ENCODE measurements around the gene AMDHD2.
A peak's percentile ranks its signal among the peaks of the same experiment; 100 is the strongest.

AMDHD2 gene

GRCh38 chr16:2500430-2500917 is 19.7 kb upstream of the AMDHD2 start:
- no peak for DNase-seq

DNA sequence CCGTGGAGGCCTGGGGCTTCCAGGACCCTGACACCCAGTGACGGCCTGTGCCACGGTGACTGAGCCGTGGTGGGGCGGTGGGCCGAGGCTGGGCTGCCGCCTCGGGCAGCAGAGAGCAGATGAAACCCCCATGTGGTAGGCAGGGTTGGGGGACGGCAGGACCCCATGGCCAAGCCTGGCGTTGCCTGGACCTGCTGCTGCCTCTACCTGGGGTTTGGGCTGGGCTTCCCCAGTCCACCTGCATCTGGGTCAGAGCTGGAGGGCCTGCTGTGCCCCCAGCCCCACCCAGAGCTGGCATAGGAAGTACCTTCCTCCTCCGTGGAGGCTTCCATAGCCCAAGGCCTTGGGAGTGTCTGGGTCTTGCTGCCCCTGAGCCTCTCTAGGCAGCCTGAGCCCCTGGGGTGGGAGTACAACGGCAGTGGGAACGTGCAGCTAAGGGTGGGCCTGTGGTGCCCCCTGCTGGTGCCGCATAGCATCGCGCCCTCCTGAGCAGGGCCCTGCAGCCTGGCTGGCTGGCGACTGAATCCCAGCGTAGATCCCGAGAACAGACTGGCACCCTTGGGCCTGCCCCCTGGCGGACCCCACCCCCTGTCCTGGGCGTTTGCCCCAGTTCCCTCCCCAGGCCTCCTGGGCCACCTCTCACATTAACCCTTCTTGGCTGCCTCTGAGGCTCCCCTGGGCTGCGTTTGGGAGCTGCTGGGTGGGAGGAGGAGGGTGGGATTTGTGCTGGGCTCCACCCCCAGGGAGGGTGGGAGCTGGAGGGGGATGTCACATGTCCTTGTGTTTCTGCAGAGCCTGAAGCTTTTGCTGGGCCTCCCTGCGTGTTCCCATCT is 19.0 kb upstream of the AMDHD2 start:
- peak; percentile 68 for DNase-seq

DNA sequence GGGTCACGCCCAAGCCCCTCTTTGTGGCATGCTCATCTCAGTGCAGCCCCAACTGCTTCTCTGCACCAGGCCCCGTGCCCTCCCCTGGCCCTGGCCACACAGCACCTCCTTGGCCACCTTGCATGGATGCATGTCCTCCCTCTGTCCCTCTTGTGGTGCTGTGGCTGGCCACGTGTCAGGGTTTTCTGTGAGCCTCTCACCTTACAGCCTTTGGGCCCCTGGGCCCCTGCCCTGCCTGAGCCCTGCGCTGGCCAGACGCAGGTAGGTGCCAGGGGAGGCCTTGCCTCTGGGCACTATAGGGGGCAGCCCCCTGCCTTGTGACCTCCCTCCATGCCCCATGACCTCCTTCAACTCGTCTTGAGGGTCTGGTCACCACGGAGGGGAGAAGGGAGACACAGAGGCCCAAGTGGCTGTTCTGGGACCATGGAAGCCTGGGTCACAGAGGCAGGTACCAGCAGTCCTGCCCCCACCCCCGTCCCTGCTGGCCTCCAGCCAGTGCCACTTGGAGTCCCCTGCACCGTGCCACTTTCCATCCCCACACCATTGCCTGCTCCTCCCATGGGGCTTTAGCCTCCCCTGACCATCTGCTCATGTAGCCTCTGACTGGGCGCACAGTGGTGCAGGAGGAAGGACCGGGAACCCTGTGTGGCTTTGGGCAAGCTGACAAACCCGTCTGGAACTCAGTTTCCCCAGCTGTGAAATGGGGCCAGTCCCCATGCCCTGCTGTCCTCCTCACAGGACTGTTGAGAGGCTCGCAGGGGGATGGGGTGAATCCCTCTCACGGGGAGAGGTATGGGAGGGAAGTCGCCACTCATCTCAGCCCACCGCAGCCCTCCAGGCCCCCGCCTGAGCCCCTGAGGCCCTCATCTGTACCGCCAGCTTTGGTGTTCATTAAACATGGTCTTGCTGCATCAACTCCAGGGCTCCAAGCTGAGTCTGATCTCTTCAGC is 17.9 kb upstream of the AMDHD2 start:
- DNase-seq, result no peak

DNA sequence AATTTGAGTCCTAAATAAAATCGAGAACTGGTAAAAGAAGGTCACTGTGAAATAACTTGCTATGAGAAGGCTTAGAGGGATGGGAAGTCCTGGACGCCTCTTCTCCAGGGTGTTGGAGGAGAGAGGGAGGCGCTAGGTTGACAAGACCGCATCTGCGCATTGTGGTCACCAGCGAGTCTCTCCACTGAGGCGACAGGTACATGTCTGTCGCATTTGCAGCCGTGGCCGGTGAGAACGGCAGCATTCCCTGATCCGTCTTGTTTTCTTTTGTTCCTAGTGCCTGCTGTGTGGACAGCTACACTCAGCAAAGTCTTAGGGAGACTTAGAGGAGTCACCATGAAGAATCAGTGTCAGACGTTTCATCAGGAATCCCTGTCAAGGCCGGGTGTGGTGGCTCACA is 14.5 kb upstream of the AMDHD2 start:
- no peak for DNase-seq

DNA sequence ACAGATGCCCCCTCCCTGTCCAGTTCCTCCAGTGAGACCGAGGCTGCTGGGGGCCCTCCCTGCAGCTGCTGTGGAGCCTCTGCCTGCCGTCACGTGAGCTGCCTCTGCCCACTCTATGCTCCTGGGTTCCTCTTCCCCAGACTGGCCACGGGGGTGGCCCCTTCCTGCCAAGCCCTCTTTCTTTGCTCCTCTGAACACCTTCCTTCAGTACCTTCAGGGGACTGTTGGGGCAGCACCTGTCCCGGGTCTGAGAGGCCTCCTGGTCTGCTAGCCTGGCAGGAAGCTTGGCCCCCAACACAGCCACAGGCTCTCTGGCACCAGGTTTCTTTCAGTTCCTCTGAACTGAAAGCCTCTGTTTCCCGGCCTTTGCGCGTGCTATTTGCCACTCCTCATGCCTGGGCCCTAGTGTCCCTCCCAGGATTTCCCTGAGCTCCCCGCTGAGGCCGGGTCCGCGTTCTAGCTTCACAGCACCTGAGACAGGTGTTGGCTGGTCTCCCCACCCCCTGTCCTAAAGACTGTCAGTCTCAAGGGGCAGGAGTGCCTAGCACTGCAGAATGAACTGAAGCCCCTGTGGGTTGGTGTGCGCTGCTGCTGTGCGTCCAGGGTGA is 13.0 kb upstream of the AMDHD2 start:
- DNase-seq, result no peak

GRCh38 chr16:2507665-2508064 is 12.5 kb upstream of the AMDHD2 start:
- DNase-seq, result no peak

DNA sequence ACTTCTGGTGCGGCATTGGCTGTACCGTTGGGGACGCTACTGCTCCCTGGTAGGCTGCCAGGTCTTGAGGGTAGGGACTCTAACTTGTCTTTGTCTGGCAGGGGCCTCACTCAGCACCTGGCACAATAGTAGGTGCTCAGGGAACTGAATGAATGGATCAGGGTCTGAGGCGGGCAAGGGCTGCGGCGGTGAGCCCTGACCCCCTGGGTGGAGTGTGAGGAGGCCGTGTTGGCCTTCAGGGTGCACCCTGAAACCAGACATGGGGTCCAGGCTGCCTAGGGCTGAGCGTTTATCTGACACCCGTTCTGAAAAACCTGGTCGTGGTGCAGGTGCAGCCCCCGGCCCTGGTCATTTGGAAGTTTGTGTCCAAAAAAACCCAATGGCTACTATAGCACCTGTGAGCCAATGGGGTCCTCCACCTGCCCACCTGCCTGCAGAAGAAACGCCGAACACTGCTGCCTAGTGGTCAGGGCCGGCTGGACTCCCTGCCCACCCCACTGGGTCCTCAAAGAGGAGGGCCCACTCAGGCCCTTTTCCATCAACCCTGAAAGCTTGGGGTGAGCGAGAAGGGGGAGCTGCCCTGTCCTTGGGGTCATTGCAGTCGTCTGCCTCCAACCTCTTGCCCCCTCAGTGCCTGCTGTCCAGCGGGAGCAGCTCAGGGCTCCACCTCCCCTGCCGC is 11.3 kb upstream of the AMDHD2 start:
- DNase-seq, result no peak

DNA sequence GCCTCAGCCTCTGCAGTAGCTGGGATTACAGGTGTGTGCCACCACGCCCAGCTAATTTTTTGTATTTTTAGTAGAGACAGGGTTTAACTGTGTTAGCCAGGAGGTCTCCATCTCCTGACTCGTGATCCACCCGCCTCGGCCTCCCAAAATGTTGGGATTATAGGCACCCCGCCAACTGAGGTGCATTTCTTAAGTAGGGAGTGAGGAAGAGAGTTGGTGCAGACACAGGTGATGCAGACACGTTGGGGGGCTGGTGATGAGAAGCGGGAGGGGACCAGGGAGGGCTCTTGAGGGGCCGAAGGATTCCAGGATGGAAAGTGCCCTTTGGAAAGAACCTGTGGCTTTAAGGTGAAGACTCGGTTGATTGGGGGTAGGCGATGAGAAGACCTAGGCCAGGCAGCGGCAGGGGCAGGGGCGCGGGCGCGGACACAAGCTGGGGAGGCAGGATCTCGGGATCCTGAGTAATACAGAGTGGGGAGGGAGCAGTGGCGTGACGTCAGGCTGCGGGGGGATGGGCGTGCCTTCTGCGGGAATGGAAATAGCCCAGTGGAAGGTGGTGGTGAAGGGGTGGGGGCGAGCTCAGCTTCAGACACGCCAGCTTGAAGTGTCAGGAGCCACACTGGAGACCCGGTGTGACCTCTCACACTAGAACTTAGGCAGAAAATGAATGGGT is 8.9 kb upstream of the AMDHD2 start:
- DNase-seq, result peak; percentile 63

DNA sequence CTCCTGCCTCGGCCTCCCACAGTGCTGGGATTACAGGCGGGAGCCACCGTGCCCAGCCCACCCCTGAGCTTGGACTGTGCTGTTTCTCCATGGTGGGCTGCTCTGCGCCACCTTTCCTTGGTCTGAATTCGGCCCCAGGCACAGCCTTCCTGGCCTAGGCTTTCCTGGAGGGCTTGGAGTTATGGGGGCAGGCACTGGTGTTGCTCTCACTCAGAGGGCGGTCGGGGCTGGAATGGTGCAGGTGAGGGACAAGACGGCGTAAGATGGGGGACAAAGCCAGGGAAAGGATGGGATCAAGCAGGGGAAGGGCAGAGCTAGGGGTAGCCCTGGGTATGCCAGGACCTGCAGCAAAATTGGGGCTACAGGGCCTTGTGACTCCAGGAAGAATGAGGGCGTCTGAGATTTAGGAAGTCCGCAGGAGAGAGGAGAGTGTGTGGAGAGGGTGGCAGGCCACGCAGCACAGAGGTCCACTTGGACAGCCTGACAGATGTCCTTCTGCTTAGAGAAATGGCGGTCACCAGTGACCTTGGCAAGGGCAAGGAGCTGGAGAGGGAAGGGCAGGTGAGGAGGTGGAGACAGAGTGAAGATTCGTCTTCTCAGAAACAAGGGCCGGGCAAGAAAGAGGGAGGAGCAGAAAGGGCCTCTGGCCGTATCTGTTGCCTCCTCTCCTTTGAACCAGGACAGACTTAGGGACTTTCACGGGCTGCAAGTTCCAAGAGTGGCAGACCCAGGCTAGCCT is 8.0 kb upstream of the AMDHD2 start:
- DNase-seq, result no peak

DNA sequence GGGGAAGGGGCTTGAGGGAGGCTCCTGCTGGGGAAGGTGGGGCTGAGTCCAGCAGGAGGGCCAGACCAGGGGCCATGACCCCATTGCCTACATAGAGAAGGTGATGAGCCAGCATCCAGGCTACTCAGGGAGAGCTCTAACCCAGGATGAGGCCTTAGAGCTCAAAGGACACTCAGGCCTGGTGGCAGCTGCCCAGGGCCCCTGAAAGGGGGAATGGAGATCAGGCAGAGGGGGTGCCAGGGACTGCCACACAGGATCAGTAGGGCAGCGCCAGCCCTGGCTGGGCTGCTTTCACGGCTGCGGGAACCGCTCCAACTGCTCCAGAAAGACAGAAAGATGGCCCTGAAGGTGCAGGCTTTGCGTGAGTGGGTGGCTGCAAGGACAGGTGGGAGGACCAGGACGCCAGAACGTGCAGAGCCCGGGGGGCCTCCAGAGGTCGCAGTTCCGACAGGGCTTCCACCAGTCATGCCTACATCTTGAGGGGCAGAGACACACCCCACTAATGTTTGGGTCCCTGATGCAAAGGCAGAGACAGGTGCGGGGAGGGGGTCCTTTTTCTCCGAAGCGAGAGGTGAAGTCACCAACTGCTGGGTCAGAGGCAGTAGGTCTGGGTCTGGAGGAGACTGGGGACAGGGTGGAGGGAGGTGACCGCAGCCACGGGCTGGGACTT is 7.3 kb upstream of the AMDHD2 start:
- DNase-seq, result no peak

DNA sequence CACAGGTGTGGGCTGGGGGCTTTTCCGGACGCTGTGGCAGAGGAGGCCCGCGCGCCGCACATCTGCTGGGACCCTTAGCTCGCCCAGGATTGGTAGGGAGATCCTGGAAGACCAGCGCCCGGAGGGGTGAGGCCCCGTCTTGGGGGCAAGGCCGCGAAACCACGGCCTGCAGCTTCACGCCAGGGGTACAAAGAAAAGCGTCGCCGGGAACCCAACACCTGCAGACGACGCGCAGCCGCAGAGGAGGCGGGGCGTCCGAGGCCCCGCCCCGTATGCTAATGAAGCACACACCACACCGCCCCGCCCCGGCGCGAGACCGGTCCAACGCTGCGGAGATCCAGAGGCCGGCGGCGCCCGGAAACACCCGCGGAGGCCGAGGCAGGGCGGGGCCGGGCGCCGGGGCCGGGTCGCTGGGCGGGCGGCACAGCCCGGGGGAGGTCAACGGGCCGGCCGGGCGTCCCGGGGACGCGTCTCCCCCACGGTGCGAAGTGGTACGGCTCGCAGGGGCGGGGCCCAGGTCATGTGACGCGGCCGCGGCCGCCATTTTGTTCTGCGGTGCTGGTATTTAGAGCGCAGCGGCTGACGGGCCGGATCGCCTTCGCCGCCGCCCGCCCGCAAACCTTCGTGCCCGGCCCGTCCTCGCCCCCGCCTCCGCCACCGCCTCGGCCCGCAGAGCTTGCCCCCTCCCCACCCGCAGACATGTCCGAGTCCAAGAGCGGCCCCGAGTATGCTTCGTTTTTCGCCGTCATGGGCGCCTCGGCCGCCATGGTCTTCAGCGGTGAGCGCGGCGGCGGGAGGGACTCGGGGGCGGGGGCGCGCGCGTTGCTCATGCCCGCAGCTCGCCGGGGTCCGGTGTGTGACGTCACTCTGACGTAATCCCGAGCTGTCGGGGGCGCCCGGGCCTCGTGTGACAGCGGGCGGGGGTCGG is 6.5 kb upstream of the AMDHD2 start, which contains the start of gene ATP6V0C:
Gene ATP6V0C (plus strand): TSS at position 548 of the 928 bp plus-strand sequence. CDS start 152 bp downstream, at position 700.
- DNase-seq, result peak; percentile 85

- no peak for DNase-seq
These were observed 5.6 kb upstream of the AMDHD2 start for GRCh38 chr16:2514333-2515179.

GRCh38 chr16:2515180-2515851 is 4.9 kb upstream of the AMDHD2 start:
- DNase-seq, result no peak

GRCh38 chr16:2516391-2517240 is 3.6 kb upstream of the AMDHD2 start:
- no peak for DNase-seq

- DNase-seq, result no peak
These were observed 2.1 kb upstream of the AMDHD2 start for GRCh38 chr16:2517954-2518605.
